HL-60 (cell line): ENCODE results near the gene DNAJC18.

Source experiments
- DNase-seq, 2 experiments: peaks; one replicate each; pipeline ENCODE4 v3.0.0-alpha.2; 2010 to 2020; ENCODE audit warnings: low read depth in 1 of 2, low spot score in 1 of 2
- H3K27ac ChIP-seq: fragments of 250-450 bp; sonication (Bioruptor Pico); replicated peaks from 2 replicates; pipeline ENCODE4 v1.5.1; 2020; ENCODE audit warnings: mild to moderate bottlenecking, moderate library complexity
- H3K27me3 ChIP-seq: fragments of 250-450 bp; sonication (Bioruptor Pico); 2 replicates; pipeline ENCODE4 v1.5.1; 2021; ENCODE audit warnings: mild to moderate bottlenecking, moderate library complexity; ENCODE audit not compliant: insufficient read depth, poor library complexity, severe bottlenecking
- H3K4me3 ChIP-seq: replicated peaks from 2 replicates; pipeline ENCODE4 v1.5.1; 2011; ENCODE audit warnings: mild to moderate bottlenecking, control low read depth, low read length; ENCODE audit not compliant: insufficient read depth
- CTCF ChIP-seq: IDR thresholded peaks from one replicate; pipeline ENCODE4 v1.5.1; 2011; ENCODE audit warnings: low read length, control low read depth, inconsistent platforms; ENCODE audit not compliant: insufficient read depth
- GABPA ChIP-seq: IDR thresholded peaks from 2 replicates; pipeline ENCODE4 v1.6.1; 2012; ENCODE audit warnings: low read depth
- POLR2AphosphoS5 ChIP-seq: IDR thresholded peaks from 2 replicates; pipeline ENCODE4 v1.6.1; 2012; ENCODE audit warnings: low read depth
- REST ChIP-seq: IDR thresholded peaks from 2 replicates; pipeline ENCODE4 v1.6.1; 2012; ENCODE audit warnings: low read depth; ENCODE audit not compliant: insufficient replicate concordance
- SPI1 ChIP-seq: IDR thresholded peaks from 2 replicates; pipeline ENCODE4 v1.6.1; 2012; ENCODE audit warnings: low read depth, mild to moderate bottlenecking, borderline replicate concordance

Gene DNAJC18

GRCh38 chr5:139451176-139451575 lies 11.9 kb upstream of the DNAJC18 start:
- TF ChIP-seq GABPA (no peak), CTCF (no peak), REST (no peak), POLR2AphosphoS5 (no peak), SPI1 (no peak)
- no peaks in the 10 kb centered on the region for H3K27me3 ChIP-seq
- H3K4me3 ChIP-seq: no peak overlapping the region
- no peak overlapping the region for H3K27ac ChIP-seq
- DNase-seq: no peak

GRCh38 chr5:139446956-139447779 lies 7.8 kb upstream of the DNAJC18 start:
- Histone ChIP-seq H3K27ac (no peak overlapping the region), H3K27me3 (no peaks in the 10 kb centered on the region), H3K4me3 (no peak overlapping the region)
- TF ChIP-seq POLR2AphosphoS5 (no peak), CTCF (no peak), REST (no peak)
- no peak for DNase-seq

- no peak for DNase-seq
- Histone ChIP-seq H3K27ac (no peak overlapping the region), H3K4me3 (no peak overlapping the region), H3K27me3 (no peaks in the 10 kb centered on the region)
- TF ChIP-seq CTCF (no peak), GABPA (no peak), POLR2AphosphoS5 (no peak), REST (no peak), SPI1 (no peak)
Observed at GRCh38 chr5:139445325-139446170, 6.2 kb upstream of the DNAJC18 start.
